ENCODE measurements around the gene EMC9. TPM values are rescaled to one million over a fixed set of nuclear protein-coding genes. Genes with fewer than 3 reads are reported as not detected.
"Not testable (repeated sequence)": the region's sequence is repeated elsewhere in the genome, so short reads cannot be mapped to it uniquely, and the experiment has no call there.

The EMC9 gene
- total RNA-seq, 1 donor from 2014 or later: 25.3 TPM

DNA sequence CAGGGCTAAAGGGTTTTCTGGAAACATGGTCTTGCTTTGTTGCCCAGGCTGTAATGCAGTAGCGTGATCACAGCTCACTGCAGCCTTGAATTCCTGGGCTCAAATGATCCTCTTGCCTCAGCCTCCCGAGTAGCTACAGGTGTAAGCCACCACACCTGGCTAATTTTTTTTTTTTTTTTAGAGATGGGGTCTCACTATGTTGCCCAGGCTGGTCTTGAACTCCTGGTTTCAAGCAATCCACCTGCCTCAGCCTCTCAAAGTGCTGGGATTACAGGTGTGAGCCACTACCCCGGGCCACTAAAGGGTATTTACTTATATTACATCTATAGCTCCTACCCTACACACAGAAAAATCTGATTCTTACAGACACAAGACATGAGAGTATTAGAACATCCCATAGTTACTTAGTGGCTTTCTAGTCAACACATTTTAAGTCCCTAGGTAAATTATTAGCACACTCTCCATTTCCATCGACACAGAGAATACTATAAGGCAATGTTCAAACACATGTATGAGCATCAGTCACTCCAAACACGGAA is 33.0 kb downstream of the EMC9 start:
- no peak for DNase-seq (ENCODE audit: low spot score)

GRCh38 chr14:24106672-24107271 is 34.6 kb downstream of the EMC9 start:
- no peak for DNase-seq (ENCODE audit: low spot score)

- DNase-seq (ENCODE audit: low spot score): not testable (repeated sequence)
These were observed 35.7 kb downstream of the EMC9 start for GRCh38 chr14:24105609-24106239.

DNA sequence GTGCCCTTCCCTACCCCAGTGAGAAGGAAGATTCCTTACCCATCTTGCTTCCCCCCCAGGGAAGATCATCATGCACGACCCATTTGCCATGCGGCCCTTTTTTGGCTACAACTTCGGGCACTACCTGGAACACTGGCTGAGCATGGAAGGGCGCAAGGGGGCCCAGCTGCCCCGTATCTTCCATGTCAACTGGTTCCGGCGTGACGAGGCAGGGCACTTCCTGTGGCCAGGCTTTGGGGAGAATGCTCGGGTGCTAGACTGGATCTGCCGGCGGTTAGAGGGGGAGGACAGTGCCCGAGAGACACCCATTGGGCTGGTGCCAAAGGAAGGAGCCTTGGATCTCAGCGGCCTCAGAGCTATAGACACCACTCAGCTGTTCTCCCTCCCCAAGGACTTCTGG is 37.9 kb downstream of the EMC9 start:
- no peak for DNase-seq (ENCODE audit: low spot score)

DNA sequence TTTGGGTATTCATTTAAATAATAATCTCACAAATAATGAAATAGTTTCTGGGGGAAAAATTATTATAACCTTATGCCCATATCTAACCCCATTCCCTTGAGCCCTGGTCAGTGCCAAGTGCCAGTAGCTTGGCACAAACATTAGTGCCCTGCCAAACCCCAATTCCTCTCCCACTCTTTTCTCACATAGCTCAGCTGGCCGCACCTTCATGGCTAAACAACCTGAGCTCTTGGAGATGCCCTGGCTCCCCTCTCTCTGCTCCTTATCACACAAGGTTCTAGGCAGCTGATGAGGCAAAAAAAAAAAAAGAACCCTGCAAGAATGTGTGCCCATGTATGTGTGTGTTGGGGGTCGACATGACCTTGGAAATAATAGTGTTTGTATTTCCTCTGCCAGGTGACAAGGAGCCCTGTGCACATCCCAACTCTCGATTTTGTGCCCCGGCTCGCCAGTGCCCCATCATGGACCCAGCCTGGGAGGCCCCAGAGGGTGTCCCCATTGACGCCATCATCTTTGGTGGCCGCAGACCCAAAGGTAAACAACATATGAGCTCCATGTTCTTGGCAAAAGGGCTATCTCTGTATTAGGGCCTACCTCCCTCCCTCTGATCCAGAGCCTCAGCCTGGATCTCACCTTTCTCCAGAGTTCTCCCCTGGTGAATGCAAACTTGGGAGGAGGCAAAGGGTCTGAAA is 38.9 kb downstream of the EMC9 start:
- no peak for DNase-seq (ENCODE audit: low spot score)

DNA sequence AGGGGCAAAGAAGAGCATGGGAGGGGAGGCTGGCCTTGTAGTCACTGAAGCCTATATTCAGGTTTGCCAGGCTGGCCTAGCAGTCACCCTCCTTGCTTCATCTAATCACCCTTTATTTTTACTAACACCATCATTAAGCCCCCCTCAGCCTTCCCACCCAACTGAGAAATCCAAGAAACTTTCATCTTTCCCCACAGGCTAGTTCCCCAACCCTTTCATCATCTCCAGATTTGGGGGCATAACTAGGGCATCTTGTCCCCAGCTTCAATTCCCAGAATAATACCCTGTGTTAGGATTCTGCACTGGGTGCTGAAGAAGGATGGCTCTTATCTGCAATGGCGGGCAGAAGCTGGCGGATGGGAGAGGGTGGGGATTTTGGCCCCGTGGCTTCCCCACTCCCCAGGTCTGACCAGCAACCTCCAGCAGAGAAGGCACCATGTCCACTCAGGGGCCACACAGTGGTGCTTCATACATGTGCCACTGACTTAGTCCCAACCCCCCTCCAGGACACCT is 40.4 kb downstream of the EMC9 start:
- DNase-seq (ENCODE audit: low spot score): no peak

DNA sequence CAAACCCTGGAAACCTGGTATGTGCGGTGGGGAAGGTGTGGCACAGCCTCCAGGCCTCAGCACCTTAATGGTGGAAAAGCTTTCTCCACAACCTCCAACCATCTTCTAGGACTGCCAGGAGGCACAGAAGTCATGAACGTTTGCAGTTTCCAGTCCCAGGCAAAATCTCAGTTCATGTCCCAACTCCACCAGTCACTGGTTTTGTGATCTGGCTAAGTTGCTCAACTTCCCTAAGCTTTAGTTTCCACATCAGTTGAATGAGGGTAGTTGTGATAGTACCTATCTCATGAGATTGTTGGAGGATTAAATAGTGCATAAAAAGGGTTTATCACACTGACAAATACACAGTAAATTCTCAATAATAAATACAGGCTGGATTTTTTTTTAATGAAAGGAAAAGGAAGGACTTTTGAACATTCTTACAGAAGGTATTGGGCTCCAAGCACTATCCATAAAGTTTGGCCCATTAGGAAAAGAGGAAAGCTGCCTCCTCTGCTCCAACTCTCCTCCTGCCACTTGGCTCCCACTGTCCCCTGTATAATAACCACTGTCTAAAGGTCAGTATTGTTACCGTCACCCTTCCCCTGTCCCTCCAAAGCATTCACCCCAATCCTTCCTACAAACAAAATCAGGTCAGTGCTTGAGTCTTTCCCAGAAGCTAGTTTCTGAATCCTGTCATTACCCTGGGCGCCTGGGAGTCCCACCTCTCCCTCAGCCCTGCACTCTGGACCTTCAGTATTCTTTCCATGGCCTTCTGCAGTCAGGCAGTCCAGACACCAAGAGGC is 41.0 kb downstream of the EMC9 start:
- DNase-seq (ENCODE audit: low spot score): no peak

DNA sequence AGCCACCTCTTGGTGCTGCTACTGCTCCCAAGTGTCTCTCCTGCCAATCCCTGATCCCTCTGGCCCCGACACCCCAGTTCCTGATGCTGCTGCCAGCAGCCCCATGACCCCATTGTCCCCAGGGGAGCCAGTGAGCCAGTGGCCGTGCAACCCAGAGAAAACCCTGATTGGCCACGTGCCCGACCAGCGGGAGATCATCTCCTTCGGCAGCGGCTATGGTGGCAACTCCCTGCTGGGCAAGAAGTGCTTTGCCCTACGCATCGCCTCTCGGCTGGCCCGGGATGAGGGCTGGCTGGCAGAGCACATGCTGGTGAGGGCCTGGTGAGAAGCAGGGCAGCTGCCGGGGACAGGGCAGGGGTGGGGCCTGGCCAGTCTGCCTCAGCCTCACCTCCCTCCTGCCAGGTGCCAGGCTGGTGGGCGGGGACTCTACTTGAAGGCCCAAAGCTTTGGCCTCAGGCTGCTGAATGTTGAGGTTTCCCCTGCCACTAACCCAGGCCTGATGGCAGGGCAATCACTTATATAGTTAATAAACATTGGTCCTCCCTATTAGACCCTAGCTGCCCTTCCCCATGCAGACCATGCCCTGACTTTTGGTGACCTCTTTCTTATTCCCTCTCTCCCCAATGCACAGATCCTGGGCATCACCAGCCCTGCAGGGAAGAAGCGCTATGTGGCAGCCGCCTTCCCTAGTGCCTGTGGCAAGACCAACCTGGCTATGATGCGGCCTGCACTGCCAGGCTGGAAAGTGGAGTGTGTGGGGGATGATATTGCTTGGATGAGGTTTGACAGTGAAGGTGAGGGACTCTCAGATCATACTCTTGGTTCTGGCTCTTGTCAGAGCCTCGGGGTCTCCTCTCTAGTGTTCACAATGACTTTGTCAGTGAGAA is 42.2 kb downstream of the EMC9 start:
- no peak for DNase-seq (ENCODE audit: low spot score)

DNA sequence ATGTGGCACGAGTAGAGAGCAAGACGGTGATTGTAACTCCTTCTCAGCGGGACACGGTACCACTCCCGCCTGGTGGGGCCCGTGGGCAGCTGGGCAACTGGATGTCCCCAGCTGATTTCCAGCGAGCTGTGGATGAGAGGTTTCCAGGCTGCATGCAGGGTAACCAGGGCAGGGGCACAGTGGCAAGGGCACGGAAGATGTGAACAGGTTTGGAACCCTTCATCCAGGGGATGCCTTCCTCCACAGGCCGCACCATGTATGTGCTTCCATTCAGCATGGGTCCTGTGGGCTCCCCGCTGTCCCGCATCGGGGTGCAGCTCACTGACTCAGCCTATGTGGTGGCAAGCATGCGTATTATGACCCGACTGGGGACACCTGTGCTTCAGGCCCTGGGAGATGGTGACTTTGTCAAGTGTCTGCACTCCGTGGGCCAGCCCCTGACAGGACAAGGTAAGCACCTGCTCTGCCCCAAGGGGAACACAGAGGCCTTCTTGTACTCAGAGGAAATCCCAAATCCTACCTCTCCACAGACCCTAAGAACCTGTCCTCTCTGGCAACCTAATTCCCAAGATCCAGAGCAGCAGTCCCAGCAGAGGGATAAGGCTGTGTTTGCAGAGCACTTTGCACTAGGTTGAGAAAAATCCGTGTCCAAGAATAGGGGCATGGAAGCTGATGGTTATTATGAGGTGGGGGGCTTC is 43.0 kb downstream of the EMC9 start:
- no peak for DNase-seq (ENCODE audit: low spot score)

GRCh38 chr14:24096545-24097181 is 44.7 kb downstream of the EMC9 start:
- no peak for DNase-seq (ENCODE audit: low spot score)

GRCh38 chr14:24095271-24096068 is 45.9 kb downstream of the EMC9 start:
- DNase-seq (ENCODE audit: low spot score): peak; percentile 55

- no peak for DNase-seq (ENCODE audit: low spot score)
These were observed 46.5 kb downstream of the EMC9 start for GRCh38 chr14:24094841-24095270.

- DNase-seq (ENCODE audit: low spot score): peak; percentile 89
These were observed 47.2 kb downstream of the EMC9 start, which contains the start of gene PCK2 for GRCh38 chr14:24093901-24094840. PCK2 (plus strand) TSS chr14:24094311; CDS start chr14:24094406, 95 bp downstream.

- no peak for DNase-seq (ENCODE audit: low spot score)
These were observed 48.0 kb downstream of the EMC9 start for GRCh38 chr14:24093207-24093900.

GRCh38 chr14:24092505-24093206 is 48.7 kb downstream of the EMC9 start:
- peak; percentile 19 for DNase-seq (ENCODE audit: low spot score)

DNA sequence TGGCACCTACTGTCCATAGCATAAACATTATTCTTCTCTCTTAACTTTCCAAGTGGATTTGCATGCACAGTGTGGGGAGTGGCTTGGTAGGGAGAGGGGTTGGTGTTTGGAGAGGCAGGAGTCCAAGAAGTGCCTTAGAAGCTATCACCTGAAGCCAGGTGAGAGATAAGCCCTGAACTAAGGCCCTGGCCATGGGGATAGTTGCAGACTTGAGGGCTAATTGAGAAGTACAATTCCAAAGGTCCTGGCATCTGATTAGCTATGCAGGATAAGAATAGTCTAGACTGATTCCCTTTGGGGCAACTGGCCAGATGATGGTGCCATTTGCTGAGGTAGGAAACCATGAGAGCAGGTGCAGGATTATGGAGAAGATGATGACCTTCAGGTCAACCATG is 49.3 kb downstream of the EMC9 start:
- no peak for DNase-seq (ENCODE audit: low spot score)

Measured in umbilical cord (tissue), 2 donors.